OCI-LY7 (cell line): ENCODE data around the gene PHAF1. TPM values are rescaled to one million over a fixed set of nuclear protein-coding genes. Genes with fewer than 3 reads are reported as not detected.

Experiments
- BruUV-seq: library from RNA; stranded (reverse); fragments of 400-500 nt; replicated peaks from 2 replicates; lab custom pipeline; 2021; lab: Mats Ljungman, UMichigan
- CTCF ChIA-PET: fragments of 300-600 bp; sonication (Branson Sonifier 250); formaldehyde crosslinking; loops from one replicate; lab custom pipeline; 2022; ENCODE audit warnings: antibody characterized with exemption; ENCODE audit not compliant: unreplicated experiment; lab: Charles Lee
- POLR2A ChIA-PET: fragments of 300-600 bp; sonication (Branson Sonifier 250); formaldehyde crosslinking; loops from one replicate; lab custom pipeline; 2022; ENCODE audit warnings: antibody characterized with exemption; lab: Charles Lee
- DNase-seq: peaks from one replicate; pipeline ENCODE4 v3.0.0-alpha.2; 2015; ENCODE audit warnings: low spot score
- H2AFZ ChIP-seq: fragments of 200-600 bp; sonication (generic), shearing (Covaris generic); 2 replicates; pipeline ENCODE4 v1.6.1; 2014; ENCODE audit warnings: mild to moderate bottlenecking, antibody characterized with exemption, low read length, moderate library complexity
- H3K27ac ChIP-seq: fragments of 200-600 bp; sonication (generic); 2 replicates; pipeline ENCODE4 v1.5.1; 2014; ENCODE audit warnings: mixed run types, low read depth, mild to moderate bottlenecking, moderate library complexity, low read length, inconsistent platforms; ENCODE audit not compliant: poor library complexity, severe bottlenecking
- H3K36me3 ChIP-seq: fragments of 200-600 bp; sonication (generic); 2 replicates; pipeline ENCODE4 v1.6.1; 2014; ENCODE audit warnings: mild to moderate bottlenecking, antibody characterized with exemption, low read length, moderate library complexity, mixed read lengths; ENCODE audit not compliant: insufficient read depth
- H3K4me1 ChIP-seq: fragments of 200-600 bp; sonication (generic); 2 replicates; pipeline ENCODE4 v1.5.1; 2014; ENCODE audit warnings: mild to moderate bottlenecking, low read length; ENCODE audit not compliant: insufficient read depth, poor library complexity, severe bottlenecking
- H3K4me2 ChIP-seq: fragments of 200-600 bp; sonication (generic); 2 replicates; pipeline ENCODE4 v1.6.1; 2014; ENCODE audit warnings: mild to moderate bottlenecking, low read length
- H3K4me3 ChIP-seq: fragments of 200-600 bp; sonication (generic); 2 replicates; pipeline ENCODE4 v1.5.1; 2014; ENCODE audit warnings: mild to moderate bottlenecking, low read depth, low read length; ENCODE audit not compliant: poor library complexity, severe bottlenecking
- H3K79me2 ChIP-seq: fragments of 200-600 bp; sonication (generic); 2 replicates; pipeline ENCODE4 v1.6.1; 2016; ENCODE audit warnings: low read depth, mild to moderate bottlenecking, low read length, moderate library complexity, mixed read lengths; ENCODE audit not compliant: insufficient read depth
- H3K9me2 ChIP-seq: fragments of 200-600 bp; sonication (generic); 2 replicates; pipeline ENCODE4 v1.6.1; 2016; ENCODE audit warnings: mild to moderate bottlenecking, low read length, mixed read lengths; ENCODE audit not compliant: insufficient read depth
- H3K9me3 ChIP-seq: fragments of 200-600 bp; sonication (generic); 2 replicates; pipeline ENCODE4 v1.6.1; 2014; ENCODE audit warnings: mild to moderate bottlenecking, mixed run types, low read length, mixed read lengths
- H4K20me1 ChIP-seq: fragments of 200-600 bp; sonication (generic); 2 replicates; pipeline ENCODE4 v1.6.1; 2014; ENCODE audit warnings: mild to moderate bottlenecking, antibody characterized with exemption, low read length, moderate library complexity, mixed read lengths; ENCODE audit not compliant: insufficient read depth
- CTCF ChIP-seq: fragments of 200-600 bp; sonication (generic); conservative IDR thresholded peaks from 2 replicates; pipeline ENCODE4 v1.5.1; 2014; ENCODE audit warnings: mild to moderate bottlenecking, antibody characterized with exemption, low read length, moderate library complexity, mixed read lengths
- EZH2phosphoT487 ChIP-seq: fragments of 200-600 bp; sonication (generic); IDR thresholded peaks from 2 replicates; pipeline ENCODE4 v1.6.1; 2018; ENCODE audit warnings: low read depth, borderline replicate concordance, mild to moderate bottlenecking, mixed run types, antibody characterized with exemption, low read length, moderate library complexity, mixed read lengths
- intact Hi-C: fragments of 100-400 bp; cut with micrococcal nuclease; formaldehyde crosslinking; loops from one replicate; pipeline ENCODE4 v1.10.0; 2022; ENCODE audit not compliant: unreplicated experiment
- total RNA-seq, 2 experiments: library from RNA; depleted of rRNA in 1 of 2; stranded (reverse); fragments of >200 nt in 1 of 2; shearing (Covaris generic) in 1 of 2; gene quantifications; 2 replicates each; pipeline ENCODE4 v1.2.3, GENCODE V29; 2014 to 2022

PHAF1 gene
- total RNA-seq, 2 experiments from 2014 or later = 13.9 to 16.8 TPM

DNA sequence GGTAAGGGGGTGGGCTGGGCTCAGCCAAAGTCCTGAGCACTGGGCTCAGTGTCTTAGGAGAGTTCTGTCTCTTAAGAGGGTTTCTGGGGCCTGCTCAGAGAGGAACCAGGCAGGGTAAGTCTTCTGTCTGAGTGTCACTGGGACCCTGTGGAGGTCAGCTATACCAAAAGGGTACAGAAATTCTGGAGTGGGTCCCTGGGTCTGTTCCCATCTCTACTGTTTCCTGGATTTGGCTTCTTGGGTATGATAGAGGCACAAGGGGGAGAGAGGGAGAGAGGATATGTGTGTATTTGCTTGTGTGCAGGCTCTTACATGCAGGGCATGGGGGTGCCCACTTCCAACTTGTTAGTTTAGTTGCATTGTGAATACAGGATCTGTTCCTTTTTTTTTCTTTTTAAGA lies 83.8 kb downstream of the PHAF1 start:
- ChIA-PET POLR2A (interaction anchor here (0.5 to 0.7 kb wide), 2 partner anchors 23 to 24 kb away, joined by 3 to 4 read pairs; no protein-coding TSS in a partner anchor), CTCF (interaction anchor here (0.6 kb wide), 1 partner anchor 52 kb away, joined by 4 read pairs; no protein-coding TSS in a partner anchor)
- Histone ChIP-seq H2AFZ (no peak overlapping the region), H3K27ac (no peak overlapping the region), H3K4me3 (peak overlapping the region; percentile 98), H4K20me1 (peaks cover 9% of the 10 kb centered on the region; the same call in 1 of the 2 replicates), H3K36me3 (peaks cover 64% of the 10 kb centered on the region), H3K9me3 (no peaks in the 10 kb centered on the region), H3K79me2 (peaks cover 22% of the 10 kb centered on the region), H3K4me1 (peaks cover 19% of the 10 kb centered on the region), H3K4me2 (peak overlapping the region; percentile 86), H3K9me2 (no peaks in the 10 kb centered on the region)
- DNase-seq = no peak
- no peak for TF ChIP-seq CTCF
- TF ChIP-seq EZH2phosphoT487 = no peak
- intact Hi-C loops = loop anchor here (2.0 kb wide), 2 partner anchors 33 to 53 kb away; partner anchors contain the start of genes FHOD1 and TMEM208
- no TSS peak for BruUV-seq

- no peak overlapping the region for H2AFZ ChIP-seq
- intact Hi-C loops = no loop called here
- H3K4me1 ChIP-seq = peaks cover 19% of the 10 kb centered on the region
- peaks cover 70% of the 10 kb centered on the region for H3K36me3 ChIP-seq
- H4K20me1 ChIP-seq = peaks cover 9% of the 10 kb centered on the region; the same call in 1 of the 2 replicates
- H3K4me2 ChIP-seq = 0 out of 2 replicates have a peak overlapping the region, but pooled peaks have one; percentile 86
- H3K27ac ChIP-seq = no peak overlapping the region
- peaks cover 22% of the 10 kb centered on the region for H3K79me2 ChIP-seq
- H3K9me2 ChIP-seq = no peaks in the 10 kb centered on the region
- TF ChIP-seq CTCF = no peak
- TF ChIP-seq EZH2phosphoT487 = no peak
- no TSS peak for BruUV-seq
- no peak overlapping the region for H3K4me3 ChIP-seq
- ChIA-PET CTCF (no interaction called here), POLR2A (no interaction called here)
- no peaks in the 10 kb centered on the region for H3K9me3 ChIP-seq
- no peak for DNase-seq
Measured at GRCh38 chr16:67194260-67194659, 84.5 kb downstream of the PHAF1 start.

GRCh38 chr16:67195676-67196075 lies 85.9 kb downstream of the PHAF1 start:
- DNase-seq = no peak
- TF ChIP-seq EZH2phosphoT487 (no peak), CTCF (no peak)
- intact Hi-C loops = no loop called here
- Histone ChIP-seq H3K4me3 (no peak overlapping the region), H3K9me3 (no peaks in the 10 kb centered on the region), H3K4me1 (peaks cover 19% of the 10 kb centered on the region), H2AFZ (no peak overlapping the region), H4K20me1 (peaks cover 9% of the 10 kb centered on the region; the same call in 1 of the 2 replicates), H3K27ac (no peak overlapping the region), H3K36me3 (peaks cover 83% of the 10 kb centered on the region), H3K79me2 (peaks cover 22% of the 10 kb centered on the region), H3K4me2 (no peak overlapping the region), H3K9me2 (no peaks in the 10 kb centered on the region)
- ChIA-PET CTCF (no interaction called here), POLR2A (interaction anchor here (0.7 to 1.1 kb wide), 2 partner anchors 31 to 100 kb away, joined by 3 read pairs; no protein-coding TSS in a partner anchor)
- BruUV-seq = no TSS peak
